CD1c-positive myeloid dendritic cell (primary cell): ENCODE data around the gene TUBG2.
A peak's percentile ranks its signal among the peaks of the same experiment; 100 is the strongest.

Experiments
- DNase-seq: peaks from one replicate; pipeline ENCODE4 v3.0.0-alpha.2; 2016; ENCODE audit errors: extremely low spot score

The TUBG2 gene

DNA sequence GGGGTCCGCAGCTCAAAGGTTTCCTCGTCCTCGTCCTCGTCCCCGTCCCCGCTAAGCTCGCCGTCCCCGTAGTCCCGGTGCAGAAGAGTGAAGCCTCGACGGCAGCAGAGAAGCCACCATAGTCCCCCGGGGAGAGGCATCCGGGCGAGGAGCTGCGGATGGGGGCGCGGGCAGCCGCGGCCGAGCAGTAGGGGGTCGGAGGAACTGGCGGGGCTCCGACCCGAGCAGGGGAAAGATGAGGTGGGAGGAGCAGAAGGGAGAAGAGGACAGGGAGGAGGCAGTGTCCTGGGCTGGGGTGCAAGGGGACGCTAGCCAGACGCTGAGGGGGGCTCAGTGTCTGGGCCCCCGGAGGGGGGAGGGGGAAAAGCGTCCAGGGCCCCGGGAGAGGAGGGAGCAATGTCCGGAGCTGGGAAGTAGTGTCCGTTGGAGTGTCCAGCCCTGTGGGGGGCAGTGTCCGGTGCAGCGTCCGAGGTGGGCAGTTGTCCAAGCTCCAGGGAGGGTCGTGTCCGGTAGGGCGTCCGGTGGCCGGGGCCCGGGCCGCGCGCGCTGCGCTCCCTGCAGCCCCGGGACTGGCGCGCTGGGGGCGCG is 17.4 kb downstream of the TUBG2 start, which contains the start of gene PLEKHH3:
TSS of gene PLEKHH3 (minus strand) at position 571 of the 588 bp plus-strand sequence. CDS start at position 140, 431 bp downstream.
- peak; percentile 4 for DNase-seq

DNA sequence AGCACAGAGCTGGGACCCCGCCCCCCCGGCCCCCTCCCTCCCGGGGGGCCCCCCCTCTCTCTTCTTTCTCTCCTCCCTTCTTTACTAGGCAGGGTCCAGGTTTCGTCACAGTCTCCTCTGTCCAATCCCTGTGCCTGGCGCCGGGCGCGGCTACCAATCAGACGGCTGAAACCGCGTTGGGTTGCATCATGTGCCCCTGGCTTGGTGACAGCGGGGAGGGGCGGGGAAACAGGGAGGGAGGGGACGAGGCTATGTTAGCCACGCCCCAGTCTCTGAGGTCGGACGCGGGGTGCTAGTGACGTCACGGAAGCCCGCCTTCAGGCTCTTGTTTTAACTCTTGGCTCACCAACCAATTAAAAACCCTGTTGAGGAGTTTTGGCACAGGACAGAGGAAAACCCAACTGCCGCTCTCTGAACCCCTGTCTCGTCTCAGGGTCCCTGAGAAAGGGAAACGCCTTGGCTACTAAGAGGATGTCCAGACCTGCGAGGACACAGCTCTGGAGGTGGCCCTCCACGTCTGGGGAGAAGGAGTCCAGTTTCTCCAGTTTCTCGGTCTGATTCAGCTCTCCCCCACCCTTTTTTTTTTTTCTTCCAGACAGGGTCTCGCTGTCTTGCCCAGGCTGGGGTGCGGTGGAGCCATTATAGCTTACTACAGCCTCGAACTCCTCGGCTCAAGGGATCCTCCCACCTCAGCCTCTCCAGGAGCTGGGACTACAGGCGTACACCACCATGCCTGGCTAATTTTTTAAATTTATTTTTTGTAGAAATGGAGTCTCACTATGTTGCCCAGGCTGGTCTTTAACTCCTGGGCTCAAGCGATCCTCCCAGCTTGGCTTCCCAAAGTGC is 18.2 kb downstream of the TUBG2 start:
- peak; percentile 99 for DNase-seq

DNA sequence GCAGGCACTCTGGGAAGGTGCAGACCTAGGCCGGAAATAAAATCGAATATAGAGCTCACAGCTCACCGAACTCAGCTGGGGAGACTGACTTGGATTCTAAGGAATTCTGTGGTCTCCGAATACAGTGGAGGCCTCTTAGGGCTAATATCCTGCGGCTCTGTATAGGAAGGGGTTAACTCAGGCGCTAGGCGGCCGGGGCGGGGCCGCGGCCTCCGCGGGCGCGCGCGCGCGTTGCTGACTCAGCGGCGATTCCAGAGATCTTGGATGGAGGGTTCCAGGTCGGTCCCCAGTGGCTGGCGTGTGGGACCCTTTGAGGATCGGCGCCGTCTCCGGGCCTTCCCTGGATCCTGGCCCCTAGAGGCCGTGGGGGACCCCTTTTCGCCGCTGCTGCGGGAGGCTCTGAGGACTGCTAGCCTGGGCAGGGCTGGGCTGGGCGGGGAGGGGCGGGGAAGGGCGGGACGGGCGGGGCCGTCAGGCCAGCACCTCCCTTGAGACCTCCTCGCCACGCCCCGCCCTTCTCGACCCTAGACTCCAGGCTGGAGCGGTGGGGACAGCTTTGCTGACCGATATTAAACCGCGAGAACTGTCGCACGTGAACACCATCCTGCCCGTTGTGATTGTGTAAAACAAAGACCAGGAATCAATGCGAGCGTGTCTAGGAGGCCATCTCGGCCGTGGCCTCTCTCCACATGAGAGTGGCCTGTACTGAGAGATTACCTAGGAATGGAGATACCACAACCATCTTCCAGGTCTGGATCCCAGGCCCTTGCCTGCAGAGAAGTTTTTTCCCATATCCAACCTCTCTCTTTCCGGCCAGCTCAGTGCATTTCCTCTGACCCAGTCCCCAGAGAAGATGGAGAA is 19.1 kb downstream of the TUBG2 start:
- DNase-seq, result peak; percentile 83

DNA sequence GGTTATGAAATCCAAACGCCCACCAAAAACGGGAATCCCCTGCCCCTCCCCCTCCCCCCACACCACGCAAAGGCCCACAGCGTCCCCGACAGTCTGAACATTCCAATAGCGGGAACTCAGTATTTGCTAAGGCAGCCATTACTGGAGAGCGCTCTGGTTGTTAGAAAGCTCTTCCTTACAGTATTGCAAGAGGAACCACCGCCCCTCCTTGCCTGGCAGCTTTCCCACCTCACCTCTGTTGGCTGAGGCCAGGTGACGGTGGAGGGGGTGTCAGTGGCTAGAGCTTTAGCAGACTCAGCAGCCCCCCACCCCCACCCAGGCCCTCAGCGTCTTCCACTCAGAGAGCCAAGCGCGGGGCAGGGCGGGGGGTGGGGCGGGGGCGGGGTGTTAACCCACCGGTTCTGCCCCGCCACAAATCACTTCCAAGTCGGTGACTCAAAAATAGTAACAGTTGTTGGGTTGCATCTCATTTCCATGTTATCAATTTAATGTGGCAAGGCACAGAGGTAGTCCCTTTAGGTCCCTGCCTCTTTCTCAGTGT is 19.9 kb downstream of the TUBG2 start:
- DNase-seq, result peak; percentile 52

DNA sequence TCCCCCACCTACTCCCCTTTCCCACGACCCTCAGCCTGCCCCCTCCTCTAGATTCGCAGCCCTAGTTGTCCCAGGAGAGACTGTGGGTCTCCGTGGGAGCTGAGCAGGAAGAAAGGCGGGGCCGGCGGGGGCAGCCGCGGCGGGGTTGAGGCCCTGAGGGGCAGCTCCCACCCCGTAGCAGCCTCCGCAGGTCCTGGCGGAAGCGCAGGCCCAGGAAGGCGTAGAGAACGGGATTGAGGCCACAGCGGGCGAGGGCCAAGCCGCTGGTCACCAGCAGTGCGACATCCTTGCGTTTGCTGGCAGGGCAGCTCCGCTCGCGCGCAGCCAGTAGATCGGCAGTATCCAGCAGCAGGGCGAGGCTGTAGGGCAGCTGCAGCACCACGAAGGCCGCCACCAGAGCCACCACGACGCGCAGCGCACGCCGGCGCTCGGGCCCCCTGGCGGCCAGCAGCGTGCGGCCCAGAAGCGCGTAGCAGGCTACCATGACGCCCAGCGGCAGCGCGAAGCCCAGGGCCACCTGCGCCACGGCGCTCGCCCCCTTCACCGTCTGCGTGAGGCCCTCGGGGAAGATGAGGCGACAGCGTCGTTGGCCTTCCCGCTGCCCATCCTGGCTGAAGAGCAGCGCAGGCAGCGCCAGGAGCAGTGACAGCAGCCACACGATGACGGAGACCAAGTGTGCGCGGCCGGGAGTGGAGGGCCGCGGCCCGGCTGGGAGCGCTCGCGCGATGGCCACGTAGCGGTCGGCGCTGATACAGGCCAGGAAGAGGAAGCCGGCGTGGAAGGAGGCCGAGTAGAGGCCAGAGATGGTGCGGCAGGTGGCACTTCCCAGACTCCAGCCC is 20.6 kb downstream of the TUBG2 start:
- peak; percentile 85 for DNase-seq

DNA sequence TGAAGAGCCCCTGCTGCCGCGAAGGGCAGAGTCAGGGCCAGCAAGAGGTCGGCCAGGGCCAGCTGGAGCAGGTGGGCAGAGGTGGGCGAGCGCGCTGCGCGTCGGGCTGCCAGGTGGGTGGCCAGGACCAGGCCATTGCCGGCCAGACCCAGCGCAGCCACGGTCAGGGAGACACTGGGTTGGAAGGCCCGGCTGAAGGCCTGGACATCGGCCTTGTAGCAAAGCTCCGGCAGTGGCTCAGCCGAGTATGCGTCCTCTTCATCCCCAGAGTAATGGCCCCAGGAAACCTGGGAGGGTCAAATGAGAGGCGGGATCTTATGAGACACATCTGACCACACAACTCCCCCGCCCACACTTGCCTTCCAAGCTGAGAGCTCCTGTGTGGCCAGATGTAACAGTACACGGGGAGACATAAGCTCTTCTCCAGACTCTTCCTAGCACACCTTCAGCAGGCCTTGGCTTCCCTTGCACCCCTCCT is 21.3 kb downstream of the TUBG2 start:
- no peak for DNase-seq

DNA sequence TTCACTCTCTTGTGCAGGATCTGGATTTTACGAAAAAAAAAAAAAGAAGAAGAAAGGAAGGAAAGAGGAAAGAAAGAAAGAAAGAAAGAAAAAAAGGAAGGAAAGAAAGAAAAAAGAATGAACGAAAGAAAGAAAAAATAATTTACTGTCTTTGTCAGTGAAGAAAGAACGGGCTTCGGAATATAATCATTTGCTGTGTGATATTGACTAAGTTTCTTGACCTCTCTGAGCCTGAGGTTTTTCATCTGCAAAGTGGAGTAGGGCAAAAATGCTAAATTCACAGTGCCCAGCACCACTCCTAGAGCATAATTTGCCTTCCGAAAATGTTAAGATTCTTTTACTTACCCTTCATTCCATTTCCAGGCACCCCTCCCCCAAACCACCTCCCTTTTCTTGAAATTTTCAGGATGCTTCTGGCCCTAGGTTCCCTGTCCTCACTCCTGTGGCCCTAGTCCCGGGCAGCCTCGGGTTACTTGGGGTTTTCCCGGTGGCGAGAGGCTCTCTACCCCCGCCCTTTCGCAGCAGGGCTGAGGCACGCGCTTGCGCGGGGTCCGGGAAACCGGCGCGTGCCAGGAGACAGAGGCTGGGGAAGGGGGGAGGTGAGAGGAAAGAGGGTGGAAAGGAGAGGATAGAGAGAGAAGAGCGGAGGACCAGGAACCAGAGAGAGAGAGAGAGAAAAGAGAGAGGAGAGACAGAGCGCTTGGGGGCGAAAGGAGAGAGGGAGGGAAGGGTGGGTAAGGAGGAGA is 23.1 kb downstream of the TUBG2 start, which contains the start of gene CNTNAP1:
TSS of gene CNTNAP1 (plus strand) at position 556 of the 746 bp plus-strand sequence. CDS start 299 bp downstream, outside the sequence.
- peak; percentile 40 for DNase-seq

DNA sequence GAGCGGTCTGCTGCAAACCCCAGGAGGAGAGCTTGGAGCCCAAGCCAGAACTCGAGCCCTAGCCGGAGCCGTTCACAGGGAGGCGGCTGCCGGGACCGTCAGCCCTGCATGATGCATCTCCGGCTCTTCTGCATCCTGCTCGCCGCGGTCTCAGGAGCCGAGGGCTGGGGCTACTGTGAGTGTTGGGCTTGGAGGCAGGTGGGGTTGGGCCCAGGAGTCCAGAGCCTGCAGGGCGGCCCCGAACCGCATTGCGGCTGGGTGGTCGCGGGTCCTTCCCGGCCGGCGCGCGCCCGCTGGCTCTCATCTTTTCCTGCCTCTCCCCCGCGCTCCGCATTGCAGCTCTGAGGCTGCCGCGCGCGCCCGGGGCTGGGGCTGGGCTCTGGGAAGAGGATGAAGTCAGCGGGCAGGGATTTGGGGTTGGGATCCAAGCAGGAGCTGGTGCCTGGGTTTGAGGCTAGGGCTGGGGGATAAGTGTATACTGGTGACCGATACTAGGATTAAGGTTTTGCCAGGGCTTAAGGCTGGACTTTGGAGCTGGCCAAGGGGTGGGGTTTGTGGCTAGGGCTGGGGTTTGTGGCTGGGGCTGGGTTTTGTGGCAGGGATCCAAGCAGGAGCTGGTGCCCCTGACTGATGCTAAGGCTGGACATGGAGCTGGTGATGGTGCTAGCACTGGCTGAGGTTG is 23.8 kb downstream of the TUBG2 start:
- DNase-seq, result peak; percentile 20

DNA sequence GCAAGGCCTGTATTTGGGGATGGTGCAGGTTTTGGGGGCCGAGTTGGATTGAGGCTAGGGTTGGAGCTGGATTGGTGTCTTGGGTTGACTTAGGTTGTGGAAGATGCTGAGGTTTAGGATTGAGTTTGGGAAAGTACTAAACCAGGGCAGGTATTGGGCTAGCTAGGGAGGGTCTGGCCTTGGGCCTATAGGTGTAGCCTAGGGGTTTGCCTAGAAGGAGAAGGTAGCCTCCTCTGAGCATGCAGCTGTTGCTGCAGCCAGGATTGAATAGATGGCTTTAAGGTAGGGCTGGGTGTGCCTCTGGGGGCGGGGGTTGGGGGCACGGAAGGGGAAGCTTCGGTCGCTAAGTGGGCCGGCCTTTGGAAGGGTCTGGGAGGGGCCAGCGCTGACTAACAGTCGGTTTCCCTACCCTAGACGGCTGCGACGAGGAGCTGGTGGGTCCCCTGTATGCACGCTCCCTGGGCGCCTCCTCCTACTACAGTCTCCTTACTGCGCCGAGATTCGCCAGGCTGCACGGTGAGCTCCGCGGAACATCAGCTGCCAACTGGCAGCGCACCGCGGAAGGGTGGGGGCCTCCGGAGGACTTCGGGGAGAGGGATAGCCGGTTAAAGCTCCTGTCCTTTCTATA is 24.4 kb downstream of the TUBG2 start:
- peak; percentile 8 for DNase-seq

DNA sequence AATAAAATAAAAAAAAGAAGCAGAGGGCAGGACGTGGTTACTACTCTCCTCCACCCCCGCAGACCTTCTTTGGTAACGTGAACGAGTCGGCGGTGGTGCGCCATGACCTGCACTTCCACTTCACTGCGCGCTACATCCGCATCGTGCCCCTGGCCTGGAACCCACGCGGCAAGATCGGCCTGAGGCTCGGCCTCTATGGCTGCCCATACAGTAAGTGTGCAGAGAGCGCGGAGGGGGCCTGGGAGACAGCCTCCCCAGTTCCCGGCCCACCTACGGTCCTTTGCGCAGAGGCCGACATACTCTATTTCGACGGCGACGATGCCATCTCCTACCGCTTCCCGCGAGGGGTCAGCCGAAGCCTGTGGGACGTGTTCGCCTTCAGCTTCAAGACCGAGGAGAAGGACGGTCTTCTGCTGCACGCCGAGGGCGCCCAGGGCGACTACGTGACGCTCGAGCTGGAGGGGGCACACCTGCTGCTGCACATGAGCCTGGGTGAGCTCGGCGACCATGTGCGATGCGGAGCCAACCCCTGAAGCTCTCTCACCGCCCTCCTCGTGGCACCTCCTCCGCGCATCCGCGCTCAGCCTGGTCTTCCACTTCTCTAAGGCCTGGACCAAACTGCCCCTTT is 26.0 kb downstream of the TUBG2 start:
- no peak for DNase-seq

DNA sequence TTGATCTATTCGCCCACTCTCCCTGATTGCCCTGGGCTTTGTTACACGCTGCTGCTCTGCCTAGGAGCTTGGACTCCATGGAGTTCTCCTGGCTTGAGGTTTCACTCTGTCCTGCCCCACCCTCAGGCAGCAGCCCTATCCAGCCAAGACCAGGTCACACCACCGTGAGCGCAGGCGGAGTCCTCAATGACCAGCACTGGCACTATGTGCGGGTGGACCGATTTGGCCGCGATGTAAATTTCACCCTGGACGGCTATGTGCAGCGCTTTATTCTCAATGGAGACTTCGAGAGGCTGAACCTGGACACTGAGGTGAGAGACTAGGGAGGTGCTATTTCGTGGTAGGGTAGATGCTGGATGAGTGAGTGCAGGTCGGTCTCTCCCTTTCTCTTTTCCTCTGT is 26.7 kb downstream of the TUBG2 start:
- no peak for DNase-seq

DNA sequence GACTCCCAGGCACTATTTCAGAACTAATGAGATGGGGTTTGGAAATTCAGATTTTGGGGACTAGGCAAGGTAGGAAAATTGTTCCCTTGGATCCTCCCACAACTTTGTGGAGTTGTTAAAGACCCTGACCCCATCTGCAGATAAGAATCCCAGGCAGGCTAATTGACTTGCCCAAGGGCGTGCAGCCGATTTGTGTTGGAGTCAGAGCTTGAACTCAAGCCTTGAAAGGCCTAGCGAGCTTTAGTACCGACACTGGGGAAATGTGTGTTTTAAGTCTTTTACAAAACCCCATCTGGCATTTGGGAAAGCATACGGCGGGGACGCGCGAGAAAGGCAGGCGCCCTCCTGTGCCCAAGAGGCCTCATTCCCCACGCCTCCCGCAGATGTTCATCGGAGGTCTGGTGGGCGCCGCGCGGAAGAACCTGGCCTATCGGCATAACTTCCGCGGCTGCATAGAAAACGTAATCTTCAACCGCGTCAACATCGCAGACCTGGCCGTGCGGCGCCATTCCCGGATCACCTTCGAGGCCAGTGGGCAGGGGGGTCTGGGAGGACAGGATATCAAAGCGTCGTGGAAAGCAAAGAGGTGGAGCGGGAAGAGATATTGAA is 27.5 kb downstream of the TUBG2 start:
- no peak for DNase-seq

DNA sequence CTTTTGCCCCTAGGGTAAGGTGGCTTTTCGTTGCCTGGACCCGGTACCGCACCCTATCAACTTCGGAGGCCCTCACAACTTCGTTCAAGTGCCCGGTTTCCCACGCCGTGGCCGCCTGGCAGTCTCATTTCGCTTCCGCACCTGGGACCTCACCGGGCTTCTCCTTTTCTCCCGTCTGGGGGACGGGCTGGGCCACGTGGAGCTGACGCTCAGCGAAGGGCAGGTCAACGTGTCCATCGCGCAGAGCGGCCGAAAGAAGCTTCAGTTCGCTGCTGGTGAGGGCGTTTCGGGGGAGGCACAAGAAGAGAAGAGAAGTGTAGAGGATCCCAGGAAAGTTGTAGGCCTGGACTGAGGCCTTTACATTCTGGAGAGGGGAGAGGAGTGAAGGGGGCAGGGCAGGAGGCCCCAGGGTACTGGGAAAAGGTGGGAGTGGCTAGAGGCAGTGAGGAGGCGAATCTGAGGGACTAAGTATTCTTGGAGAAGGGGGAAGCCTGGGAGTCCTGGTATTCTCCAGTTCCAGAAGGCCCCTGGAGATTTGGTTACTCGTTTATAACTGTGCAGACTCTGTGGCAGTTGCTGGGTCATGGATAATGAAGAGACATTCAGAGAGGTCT is 28.7 kb downstream of the TUBG2 start:
- no peak for DNase-seq

DNA sequence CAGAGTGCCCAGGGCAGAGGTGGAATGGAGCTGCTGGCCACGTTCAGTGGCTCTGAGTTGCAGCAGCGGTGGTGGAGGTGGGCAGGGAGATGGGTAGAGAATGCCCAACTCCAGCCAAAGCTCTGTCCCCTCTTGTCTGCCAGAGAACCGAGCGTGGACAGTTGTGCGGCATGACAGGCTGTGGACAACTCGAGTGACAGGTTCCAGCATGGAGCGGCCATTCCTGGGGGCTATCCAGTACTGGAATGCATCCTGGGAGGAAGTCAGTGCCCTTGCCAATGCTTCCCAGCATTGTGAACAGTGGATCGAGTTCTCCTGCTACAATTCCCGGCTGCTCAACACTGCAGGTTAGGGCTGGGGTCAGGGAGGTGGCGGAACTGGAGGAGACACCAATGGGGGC is 31.5 kb downstream of the TUBG2 start:
- no peak for DNase-seq

DNA sequence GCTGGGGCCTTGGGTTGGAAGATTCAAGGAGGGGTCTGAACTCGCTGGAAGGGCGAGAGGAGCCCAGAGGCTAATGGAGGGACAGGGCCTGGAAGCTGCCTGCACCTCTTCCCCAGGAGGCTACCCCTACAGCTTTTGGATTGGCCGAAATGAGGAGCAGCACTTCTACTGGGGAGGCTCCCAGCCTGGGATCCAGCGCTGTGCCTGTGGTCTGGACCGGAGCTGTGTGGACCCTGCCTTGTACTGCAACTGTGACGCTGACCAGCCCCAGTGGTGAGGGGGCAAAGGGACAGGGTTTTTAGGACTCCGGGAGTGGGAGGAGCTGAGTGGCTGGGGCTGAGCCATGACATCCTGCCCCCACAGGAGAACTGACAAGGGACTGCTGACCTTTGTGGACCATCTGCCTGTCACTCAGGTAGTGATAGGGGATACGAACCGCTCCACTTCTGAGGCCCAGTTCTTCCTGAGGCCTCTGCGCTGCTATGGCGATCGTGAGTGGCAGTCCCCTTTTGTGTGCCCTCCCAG is 32.0 kb downstream of the TUBG2 start:
- DNase-seq, result no peak

DNA sequence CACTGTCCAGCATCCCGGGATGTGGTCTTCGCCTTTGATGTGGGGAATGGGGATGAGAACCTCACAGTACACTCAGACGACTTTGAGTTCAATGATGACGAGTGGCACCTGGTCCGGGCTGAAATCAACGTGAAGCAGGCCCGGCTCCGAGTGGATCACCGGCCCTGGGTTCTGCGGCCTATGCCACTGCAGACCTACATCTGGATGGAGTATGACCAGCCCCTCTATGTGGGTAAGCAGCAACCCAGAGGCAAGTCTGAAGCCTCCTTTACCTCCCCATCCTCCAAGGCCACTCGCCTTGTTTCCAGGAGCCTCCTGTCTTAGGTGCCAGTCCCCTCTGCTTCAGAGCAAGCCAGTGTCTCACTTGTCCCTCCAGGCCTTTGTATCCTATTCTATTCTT is 33.4 kb downstream of the TUBG2 start:
- DNase-seq, result no peak

DNA sequence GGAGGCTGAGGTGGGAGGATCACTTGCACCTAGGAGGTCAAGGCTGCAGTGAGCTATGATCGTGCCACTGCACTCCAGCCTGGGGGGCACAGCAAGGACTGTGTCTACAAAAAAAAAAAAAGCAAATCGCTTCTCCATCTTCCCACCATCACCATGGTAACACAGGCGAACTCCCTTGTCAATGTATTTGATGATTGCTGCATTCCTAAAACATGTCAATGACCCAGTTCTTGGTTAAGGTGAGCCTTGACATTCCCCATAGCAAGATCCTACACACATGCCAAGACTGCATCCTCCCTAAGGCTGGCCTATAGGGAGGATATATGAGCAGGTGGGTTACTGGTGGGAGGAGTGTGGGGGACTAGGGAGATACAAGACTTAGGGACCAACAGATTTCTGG is 35.4 kb downstream of the TUBG2 start:
- no peak for DNase-seq
